GM12801 (cell line): ENCODE measurements around the gene HCN3.

Experiments
- TF ChIP-seq, protein P1 (sequence below): IDR thresholded peaks from one replicate; pipeline ENCODE4 v1.5.1; 2011; ENCODE audit warnings: control low read depth; ENCODE audit not compliant: insufficient read length; ENCODE audit errors: extremely low read depth

The HCN3 gene

DNA sequence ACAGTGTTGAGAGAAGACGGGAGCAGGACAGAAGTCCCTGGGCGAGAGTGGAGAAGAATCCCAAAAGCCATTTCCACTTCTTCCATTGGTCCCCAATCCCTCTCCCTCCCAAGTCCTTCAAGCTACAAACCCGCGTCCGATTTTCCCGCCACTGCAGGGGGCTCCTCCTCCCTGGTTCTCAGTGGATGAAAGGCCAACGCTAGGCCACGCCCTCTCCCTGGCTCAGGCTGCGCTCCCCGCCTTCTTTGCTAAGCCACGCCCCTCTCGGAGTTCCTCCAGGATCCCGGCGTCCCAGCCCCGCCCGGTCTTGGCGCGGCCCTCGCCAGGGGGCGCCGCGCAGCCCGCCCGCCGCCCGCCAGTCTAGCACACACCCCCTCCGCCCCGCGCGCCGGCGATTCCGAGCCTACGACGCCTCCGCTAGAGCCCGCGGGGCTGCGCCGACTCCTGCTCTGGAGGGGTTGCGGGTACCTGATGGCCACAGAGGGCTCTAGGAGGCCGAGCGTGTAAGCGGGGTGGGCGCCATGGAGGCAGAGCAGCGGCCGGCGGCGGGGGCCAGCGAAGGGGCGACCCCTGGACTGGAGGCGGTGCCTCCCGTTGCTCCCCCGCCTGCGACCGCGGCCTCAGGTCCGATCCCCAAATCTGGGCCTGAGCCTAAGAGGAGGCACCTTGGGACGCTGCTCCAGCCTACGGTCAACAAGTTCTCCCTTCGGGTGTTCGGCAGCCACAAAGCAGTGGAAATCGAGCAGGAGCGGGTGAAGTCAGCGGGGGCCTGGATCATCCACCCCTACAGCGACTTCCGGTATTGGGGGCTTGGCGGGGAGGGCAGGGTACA is at the start of gene HCN3:
Gene HCN3 (plus strand): TSS at position 394 of the 832 bp plus-strand sequence. CDS start 128 bp downstream, at position 522.
- TF ChIP-seq, protein P1, sequence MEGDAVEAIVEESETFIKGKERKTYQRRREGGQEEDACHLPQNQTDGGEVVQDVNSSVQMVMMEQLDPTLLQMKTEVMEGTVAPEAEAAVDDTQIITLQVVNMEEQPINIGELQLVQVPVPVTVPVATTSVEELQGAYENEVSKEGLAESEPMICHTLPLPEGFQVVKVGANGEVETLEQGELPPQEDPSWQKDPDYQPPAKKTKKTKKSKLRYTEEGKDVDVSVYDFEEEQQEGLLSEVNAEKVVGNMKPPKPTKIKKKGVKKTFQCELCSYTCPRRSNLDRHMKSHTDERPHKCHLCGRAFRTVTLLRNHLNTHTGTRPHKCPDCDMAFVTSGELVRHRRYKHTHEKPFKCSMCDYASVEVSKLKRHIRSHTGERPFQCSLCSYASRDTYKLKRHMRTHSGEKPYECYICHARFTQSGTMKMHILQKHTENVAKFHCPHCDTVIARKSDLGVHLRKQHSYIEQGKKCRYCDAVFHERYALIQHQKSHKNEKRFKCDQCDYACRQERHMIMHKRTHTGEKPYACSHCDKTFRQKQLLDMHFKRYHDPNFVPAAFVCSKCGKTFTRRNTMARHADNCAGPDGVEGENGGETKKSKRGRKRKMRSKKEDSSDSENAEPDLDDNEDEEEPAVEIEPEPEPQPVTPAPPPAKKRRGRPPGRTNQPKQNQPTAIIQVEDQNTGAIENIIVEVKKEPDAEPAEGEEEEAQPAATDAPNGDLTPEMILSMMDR, result no peak

DNA sequence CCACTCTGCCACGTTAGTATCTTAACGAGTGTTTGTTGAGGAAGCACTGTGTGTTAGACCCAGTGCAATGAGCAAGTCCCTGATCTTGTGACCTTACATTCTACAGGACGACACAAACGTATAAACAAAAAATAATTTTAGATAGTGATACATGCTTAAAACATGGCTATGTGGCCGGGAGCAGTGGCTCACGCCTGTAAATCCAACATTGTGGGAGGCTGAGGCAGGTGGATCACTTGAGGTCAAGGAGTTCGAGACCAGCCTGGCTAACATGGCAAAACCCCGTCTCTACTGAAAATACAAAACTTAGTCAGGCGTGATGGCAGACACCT is 49.2 kb upstream of the HCN3 start:
- TF ChIP-seq, protein P1, result no peak

DNA sequence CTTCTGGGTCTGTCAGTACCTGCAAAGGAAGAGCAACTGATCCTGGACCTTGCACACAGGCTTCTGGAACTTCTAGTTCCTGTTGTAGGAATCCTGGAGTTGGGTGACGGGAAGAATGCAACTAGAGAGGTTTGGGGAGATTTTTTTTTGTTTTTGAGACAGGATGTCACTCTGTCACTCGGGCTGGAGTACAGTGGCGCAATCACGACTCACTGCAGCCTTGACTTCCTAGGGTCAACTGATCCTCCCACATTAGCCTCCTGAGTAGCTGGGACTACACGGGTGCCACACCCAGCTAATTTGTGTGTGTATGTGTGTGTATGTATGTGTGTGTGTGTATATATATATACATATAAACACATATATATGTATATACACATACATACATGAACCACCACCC is 40.8 kb upstream of the HCN3 start:
- TF ChIP-seq, protein P1, result no peak

DNA sequence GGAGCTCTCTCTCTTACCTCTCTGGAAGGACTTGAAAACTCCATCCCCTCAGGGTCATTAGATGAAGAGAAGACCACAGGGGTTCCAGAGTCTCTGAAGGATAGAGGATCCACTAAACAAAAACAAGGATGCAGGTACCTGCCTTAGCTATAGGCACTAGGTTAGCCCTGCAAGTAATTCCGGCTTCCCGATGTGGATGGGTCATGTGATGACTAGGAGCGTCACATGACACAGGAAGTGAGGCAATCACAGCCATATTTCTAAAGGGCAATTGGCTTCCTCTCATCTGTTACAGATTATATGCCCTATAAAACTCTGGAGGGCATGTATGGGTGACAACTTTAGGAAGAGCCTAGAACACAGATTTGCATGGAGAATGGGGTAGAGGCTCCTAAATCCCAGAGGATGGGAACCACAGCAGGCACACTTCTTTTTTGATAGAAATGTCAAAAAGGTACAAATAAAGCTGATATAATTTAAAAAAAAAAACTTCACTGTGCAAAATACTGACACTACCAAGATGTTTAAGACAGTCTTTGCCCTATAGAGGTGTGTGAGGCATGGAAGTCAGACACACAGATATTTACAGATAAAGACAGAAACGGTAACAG is 36.1 kb upstream of the HCN3 start:
- TF ChIP-seq, protein P1, result no peak

DNA sequence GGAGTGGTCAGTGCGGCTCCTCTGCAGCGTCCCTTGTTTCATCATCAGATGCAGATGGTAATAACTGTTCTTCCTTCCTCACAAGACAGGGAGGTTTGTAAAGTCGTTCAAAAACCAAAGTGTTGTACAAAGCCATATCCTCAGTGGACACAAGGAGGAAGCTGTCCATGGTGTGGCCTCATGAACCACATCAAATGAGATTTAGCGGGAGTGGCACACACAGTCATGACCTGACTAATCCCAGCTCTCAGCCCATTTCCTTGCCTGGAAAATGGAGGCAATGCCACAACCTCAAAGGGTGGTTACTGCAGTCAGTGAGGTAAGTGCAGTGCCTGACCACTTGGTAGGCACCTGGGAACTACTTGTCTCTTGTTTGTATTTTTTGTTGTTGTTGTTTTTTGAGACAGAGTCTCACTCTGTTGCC is 35.4 kb upstream of the HCN3 start:
- TF ChIP-seq, protein P1, result no peak

DNA sequence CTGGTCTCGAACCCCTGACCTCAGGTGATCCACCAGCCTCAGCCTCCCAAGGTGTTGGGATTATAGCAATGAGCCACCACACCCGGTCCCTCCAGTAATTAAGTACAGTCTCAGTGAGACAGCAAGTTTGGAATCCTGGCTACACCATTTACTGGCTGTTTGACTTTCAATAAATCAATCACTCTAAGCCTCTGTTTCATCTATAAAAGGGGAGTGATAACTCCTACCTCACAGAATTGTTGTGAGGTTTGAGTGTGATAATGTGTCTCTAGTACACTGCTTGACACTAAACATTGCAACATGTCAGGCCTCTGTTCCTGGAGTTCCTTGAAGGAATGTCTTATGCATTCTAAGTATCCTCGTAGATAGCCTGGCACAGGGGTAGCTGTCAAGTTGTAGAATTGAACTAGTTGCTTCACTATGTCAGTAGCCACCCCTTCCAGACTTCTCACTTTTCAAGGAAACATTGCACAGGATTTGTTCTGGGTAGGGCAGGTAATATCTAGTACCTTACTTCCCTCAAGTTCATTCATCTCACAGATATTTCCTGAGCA is 34.4 kb upstream of the HCN3 start:
- TF ChIP-seq, protein P1, result no peak

DNA sequence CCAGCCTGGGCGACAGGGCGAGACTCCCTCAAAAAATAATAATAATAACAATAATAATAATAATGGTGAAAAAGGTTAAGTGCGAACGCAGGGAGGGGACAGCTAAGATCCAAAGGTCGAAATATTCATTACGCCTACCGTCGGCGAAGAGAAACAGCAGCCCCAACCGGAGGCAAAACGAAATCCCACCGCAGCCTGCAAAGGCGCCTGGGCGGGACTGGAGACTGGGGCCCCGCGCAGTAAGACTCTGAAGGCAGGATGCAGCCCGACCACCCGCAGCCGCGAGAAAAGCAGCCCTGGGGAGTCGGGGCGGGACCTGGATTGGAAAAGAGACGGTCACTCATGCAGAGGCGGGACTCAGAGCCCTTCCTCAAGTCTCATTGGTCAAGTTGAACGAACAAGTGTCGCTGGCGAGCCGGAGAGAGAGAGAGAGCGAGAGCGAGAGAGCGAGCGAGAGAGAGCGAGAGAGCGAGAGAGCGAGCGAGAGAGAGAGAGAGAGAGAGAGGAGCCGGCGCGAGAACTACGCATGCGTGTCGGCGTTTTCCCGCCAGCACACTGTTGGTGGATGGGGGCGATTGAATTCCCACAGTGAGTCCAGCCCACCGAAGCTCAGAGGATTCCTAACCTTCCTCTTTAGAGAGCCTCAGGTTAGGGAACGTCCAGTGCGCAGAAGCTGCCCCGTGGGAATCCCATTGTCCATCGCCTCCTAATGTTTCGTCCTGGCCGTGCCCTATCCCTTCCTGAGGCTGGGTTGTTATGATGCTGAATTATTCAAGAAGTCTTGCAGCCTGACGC is 32.7 kb upstream of the HCN3 start:
- TF ChIP-seq, protein P1, result no peak
